ENCODE data around the gene EEF1B2. TPM values are rescaled to one million over a fixed set of nuclear protein-coding genes. Genes with fewer than 3 reads are reported as not detected.

The EEF1B2 gene
- total RNA-seq, 1 donor from 2014 or later, result 807 TPM

DNA sequence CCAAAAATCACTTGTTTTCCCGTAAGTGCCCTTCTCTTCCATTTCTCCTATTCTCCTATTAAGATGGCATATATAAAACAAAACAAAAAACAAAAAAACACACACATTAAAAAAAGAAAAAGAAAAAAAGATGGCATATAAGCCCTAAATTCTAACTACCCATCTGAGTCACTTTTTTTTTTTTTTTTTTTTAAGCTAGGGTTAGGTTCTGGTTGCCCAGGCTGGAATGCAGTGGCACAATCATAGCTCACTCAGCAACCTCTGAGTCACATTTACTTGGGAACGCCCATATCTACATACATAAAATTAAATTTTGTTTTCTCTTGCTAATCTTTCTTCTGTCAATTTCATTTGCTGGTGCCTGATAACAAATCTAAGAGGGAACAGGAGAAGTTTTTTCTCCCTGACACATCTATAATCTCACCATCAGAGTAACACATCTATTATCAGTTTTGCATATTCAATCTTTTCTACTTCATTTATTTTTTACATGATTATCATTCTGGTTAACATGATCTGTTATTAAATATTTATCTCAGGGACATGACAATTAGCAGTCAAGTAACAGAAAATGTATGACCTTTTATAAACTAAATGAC lies 52.1 kb downstream of the EEF1B2 start:
- no peak overlapping the region for H3K9ac ChIP-seq
- no peaks in the 10 kb centered on the region for H4K20me1 ChIP-seq (ENCODE audit: low read depth)
- H3K4me3 ChIP-seq, result peak overlapping the region; percentile 21
- H3K36me3 ChIP-seq, result no peaks in the 10 kb centered on the region
- H3K4me1 Mint-ChIP-seq, result peaks cover 28% of the 10 kb centered on the region
- peaks cover 34% of the 10 kb centered on the region for H3F3A ChIP-seq (ENCODE audit: low read depth)
- H3K27me3 Mint-ChIP-seq (ENCODE audit: insufficient read depth, low read depth), result no peaks in the 10 kb centered on the region
- peak overlapping the region; percentile 90 for H3K27ac ChIP-seq
- no peak overlapping the region for H2AFZ ChIP-seq (replicated peaks)
- H3K4me3 Mint-ChIP-seq, result peak overlapping the region; percentile 14
- peaks cover 2% of the 10 kb centered on the region for H3K9me3 Mint-ChIP-seq
- no peak overlapping the region for H3K27ac Mint-ChIP-seq
- no peaks in the 10 kb centered on the region for H3K79me2 ChIP-seq (ENCODE audit: low read depth)
- H3K4me2 ChIP-seq, result peak overlapping the region; percentile 70
- H3K27me3 ChIP-seq, result no peaks in the 10 kb centered on the region
- H3K9me3 ChIP-seq (ENCODE audit: low read depth), result no peaks in the 10 kb centered on the region
- no peaks in the 10 kb centered on the region for H3K36me3 Mint-ChIP-seq
- DNase-seq (ENCODE audit: low spot score), result no peak
- TF ChIP-seq, protein P1, sequence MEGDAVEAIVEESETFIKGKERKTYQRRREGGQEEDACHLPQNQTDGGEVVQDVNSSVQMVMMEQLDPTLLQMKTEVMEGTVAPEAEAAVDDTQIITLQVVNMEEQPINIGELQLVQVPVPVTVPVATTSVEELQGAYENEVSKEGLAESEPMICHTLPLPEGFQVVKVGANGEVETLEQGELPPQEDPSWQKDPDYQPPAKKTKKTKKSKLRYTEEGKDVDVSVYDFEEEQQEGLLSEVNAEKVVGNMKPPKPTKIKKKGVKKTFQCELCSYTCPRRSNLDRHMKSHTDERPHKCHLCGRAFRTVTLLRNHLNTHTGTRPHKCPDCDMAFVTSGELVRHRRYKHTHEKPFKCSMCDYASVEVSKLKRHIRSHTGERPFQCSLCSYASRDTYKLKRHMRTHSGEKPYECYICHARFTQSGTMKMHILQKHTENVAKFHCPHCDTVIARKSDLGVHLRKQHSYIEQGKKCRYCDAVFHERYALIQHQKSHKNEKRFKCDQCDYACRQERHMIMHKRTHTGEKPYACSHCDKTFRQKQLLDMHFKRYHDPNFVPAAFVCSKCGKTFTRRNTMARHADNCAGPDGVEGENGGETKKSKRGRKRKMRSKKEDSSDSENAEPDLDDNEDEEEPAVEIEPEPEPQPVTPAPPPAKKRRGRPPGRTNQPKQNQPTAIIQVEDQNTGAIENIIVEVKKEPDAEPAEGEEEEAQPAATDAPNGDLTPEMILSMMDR (IDR thresholded peaks at IDR 0.05), result no peak
- no peak for TF ChIP-seq EZH2 (IDR thresholded peaks at IDR 0.05)
- TF ChIP-seq EZH2phosphoT487 (IDR thresholded peaks at IDR 0.05), result no peak
- peaks cover 46% of the 10 kb centered on the region for H3K4me1 ChIP-seq

Small RNA genes lying within 50 kb of the gene (small RNA-seq; reads per million reads assigned to genes)
- gene RF00134 (not detected), gene RF02271 (not detected), gene SNORA41 (not detected), gene SNORD51 (not detected)

Other genes starting within 250 kb of the EEF1B2 start
- gene INO80D, start 73.7 kb upstream of the EEF1B2 start, total RNA-seq (ENCODE audit: low replicate concordance), result 8.1 and 11.3 TPM in 2 replicates
- gene NDUFS1, start 451 bp upstream of the EEF1B2 start, total RNA-seq (ENCODE audit: low replicate concordance), result 110 and 115 TPM in 2 replicates
- gene ZDBF2, start 114.8 kb downstream of the EEF1B2 start, total RNA-seq (ENCODE audit: low replicate concordance), result 42.6 and 83.6 TPM in 2 replicates

Measured in neural progenitor cell (in vitro differentiated cells).